Activated CD4-positive, alpha-beta T cell treated with anti-CD3 and anti-CD28 coated beads, Interleukin-2, amount 50 U/mL, for 4 hours (primary cell): Measurements from ENCODE around the gene EIF4H.
"Not testable (repeated sequence)": the region's sequence is repeated elsewhere in the genome, so short reads cannot be mapped to it uniquely, and the experiment has no call there.

Experiments
- DNase-seq, 2 experiments: peaks; one replicate each; pipeline ENCODE4 v3.0.0-alpha.2; 2020

The EIF4H gene

GRCh38 chr7:74176555-74176954 lies 2.4 kb downstream of the EIF4H start:
- DNase-seq = no peak

- DNase-seq = no peak
Observed at GRCh38 chr7:74178632-74179031, 4.5 kb downstream of the EIF4H start.

DNA sequence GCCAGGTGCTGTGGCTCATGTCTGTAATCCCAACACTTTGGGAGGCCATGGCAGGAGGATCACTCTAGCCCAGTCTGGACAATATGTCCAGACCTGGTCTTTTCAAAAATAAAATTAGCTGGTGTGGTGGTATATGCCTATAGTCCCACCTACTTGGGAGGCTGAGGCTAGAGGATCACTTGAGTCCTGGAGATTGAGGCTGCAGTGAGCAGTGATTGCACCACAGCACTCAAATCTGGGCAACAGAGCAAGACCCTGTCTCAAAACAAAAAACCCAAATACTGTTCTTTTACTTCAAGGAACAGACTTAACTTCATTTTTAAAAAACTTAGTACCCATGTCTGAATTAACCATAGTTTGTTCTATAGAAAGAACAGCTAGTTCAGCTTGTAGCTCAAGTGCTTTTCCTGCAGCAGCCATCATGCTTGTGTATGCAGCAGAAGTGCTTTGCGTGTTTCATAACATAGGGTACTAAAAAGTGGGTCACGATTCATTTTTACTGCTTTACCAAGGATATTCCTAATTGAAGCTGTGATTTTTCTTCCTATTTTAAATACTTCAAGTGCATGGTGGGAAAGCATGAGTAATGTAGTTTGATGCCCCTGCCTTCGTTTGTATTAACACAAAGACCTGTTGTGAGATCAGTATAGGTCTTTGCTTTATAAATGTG lies 5.9 kb downstream of the EIF4H start:
- DNase-seq = no peak

DNA sequence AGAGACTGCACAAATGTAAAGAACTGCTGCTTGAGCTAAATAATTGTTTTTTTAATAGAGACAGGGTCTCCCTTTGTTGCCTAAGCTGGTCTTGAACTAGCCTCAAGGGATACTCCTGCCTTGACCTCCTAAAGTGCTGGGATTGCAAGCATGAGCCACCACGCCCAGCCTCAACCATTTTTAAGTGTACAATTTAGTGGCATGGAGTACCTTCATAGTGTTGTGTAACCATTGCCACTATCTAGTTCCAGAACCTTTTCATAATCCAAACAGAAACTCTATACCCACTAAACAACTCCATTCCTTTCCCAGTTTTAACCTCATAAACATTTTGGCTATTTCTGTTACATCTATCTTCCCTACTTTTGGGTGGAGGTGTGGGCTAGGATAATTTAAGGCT lies 6.7 kb downstream of the EIF4H start:
- DNase-seq = no peak

GRCh38 chr7:74181821-74182220 lies 7.7 kb downstream of the EIF4H start:
- DNase-seq = no peak

GRCh38 chr7:74182453-74183090 lies 8.4 kb downstream of the EIF4H start:
- DNase-seq = no peak

GRCh38 chr7:74183142-74183541 lies 9.0 kb downstream of the EIF4H start:
- DNase-seq = no peak

GRCh38 chr7:74183653-74184450 lies 9.7 kb downstream of the EIF4H start:
- DNase-seq = no peak

DNA sequence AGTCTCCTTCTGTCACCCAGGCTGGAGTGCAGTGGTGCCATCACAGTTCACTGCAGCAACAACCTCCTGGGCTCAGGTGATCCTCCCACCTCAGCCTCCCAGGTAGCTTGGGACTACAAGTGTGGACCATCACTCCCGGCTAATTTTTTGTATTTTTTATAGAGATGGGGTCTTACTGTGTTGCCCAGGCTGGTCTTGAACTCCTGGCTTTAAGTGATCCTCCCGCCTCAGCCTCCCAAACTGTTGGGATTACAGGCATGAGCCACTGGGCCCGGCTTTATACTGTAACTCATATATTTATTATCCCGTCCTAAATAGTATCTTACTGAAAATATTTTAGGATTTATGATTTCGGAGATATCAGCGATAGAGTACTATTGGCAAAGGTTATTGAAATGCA lies 10.9 kb downstream of the EIF4H start:
- DNase-seq = no peak

- no peak for DNase-seq
Observed at GRCh38 chr7:74185636-74186035, 11.5 kb downstream of the EIF4H start.

DNA sequence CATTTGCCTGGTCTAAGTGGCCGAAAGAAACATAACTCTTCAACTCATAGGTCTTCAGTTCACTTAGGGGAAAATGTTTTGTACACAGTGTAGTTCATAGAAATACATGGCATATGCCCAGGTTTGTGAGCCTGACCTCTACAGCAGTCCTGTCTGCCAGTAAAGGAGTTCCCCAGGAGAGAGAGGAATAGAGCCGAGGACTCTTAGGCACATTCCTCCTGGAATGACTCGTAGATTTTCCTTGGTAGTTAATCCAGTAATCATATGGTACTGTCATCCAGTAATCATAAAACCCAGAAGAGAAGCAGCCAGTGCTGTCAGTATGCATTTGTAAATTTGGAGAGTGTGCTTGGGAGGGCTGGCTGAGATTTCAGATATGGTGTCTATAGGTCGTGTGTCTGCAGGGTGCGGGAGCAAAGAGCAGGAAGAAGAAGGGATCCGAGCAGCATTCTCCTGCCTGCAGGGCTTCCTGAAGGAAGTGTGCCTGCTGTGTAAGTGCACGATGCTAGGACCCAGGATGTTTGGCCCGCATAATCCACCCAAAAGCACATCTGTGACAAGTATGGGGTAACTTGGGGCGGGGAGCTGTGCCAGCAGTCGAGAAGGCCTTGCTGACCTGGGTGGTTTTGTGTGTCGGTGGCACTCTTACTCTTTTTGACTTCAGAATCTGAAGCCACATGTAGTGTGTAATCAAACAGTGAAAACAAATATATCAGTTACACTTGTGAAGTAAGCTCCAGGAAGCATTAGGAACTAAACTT lies 13.9 kb downstream of the EIF4H start:
- DNase-seq = no peak

- DNase-seq = no peak
Observed at GRCh38 chr7:74190259-74190658, 16.1 kb downstream of the EIF4H start.

GRCh38 chr7:74191231-74191630 lies 17.1 kb downstream of the EIF4H start:
- no peak for DNase-seq

DNA sequence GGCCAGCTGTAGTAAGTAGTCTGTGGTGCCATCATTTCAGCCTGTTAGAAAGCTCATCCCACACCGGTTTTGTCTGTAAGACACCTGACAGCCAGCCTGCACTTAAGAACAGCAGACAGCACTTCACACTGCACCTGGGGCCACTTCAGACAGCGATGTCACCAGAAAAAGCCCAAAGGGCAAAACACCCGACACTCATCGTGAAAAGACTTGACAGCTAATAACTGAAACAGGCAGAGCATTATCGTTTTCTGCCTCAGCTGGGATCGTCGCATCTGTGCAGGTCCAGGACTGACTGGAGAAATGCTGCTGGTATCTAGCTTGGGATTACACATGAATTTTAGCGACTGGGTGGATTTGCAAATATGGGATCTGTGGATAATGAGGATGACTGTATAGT lies 18.9 kb downstream of the EIF4H start:
- DNase-seq = no peak

DNA sequence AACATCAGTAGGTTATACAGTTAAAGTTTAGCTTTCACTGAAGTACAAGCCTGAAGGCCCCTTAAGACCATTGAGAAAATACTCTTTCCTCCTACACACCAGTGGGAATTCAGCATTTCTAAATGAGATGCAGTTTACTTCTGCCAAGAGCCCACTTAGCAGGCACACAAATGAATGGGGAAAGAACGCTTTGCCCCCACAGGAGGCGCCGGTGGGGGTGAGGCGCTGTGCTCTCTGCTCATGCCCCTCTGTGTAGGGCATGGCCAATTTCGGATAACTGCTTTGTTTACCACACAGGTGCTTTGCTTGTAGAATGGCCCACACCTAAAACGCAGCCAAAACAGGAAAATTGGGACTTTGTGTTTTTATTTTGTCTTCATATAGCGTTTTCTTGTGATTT lies 19.8 kb downstream of the EIF4H start:
- no peak for DNase-seq

GRCh38 chr7:74194686-74195085 lies 20.5 kb downstream of the EIF4H start:
- no peak for DNase-seq

DNA sequence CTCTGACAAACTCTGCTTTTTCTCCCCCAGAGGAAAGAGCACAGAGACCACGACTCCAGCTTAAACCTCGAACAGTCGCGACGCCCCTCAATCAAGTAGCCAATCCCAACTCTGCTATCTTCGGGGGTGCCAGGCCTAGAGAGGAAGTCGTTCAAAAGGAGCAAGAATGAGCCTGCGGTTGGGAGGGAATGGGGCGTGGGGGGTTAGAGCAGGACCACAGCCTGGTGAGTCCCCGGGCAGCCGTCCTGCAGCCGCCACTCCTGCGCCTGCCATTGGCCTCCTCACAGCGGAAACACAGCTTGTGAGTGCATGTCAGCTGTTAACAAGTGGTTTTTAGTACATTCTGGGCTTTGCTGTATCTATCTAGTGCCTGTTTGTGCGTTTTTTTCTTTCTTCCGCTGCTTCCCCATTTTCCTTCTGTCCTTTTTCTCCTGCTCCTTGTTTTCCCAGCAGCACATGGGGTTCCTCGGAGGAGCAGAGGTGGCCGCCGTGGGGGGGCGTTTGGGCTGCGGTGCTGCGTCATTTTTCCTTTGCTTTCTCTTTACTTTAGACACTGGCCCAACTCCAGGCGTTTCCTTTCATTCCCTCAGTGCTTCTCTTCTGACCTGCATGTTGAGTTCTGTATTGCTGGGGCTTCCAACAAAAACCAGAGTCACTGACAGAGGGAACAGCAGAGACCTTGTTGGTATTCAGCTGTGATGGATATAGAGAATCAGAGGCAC lies 21.1 kb downstream of the EIF4H start:
- DNase-seq = not testable (repeated sequence)

- not testable (repeated sequence) for DNase-seq
Observed at GRCh38 chr7:74195968-74196654, 22.0 kb downstream of the EIF4H start.

GRCh38 chr7:74197449-74198124 lies 23.4 kb downstream of the EIF4H start:
- no peak for DNase-seq

DNA sequence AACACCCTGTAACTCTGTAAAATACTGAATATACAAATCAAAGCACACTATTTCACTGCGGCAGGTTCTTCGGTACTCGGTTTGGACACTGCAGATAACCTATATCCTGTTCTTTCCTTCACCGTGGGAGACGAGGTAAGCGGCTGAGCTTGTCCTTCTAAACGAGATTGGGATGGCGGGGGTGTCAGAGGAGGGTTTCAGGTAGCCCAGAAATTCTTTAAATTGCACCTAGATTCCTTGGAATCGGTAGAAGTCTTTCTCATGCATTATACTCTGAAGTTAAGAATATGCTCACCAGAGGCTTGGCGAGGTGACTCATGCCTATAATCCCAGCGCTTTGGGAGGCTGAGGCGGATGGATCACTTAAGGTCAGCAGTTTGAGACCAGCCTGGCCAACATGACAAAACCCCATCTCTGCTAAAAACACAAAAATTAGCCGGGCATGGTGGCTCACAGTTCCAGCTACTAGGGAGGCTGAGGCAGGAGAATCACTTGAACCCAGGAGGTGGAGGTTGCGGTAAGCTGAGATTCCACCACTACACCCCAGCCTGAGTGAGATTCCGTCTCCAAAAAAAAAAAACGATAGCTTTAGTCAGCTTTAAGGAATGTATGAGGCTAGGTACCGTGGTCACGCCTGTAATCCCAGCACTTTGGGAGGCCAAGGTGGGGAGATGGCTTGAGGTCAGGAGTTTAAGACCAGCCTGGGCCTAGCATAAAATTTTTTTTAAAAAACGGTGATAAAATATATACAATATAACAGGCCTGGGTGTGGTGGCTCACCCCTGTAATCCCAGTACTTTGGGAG lies 25.6 kb downstream of the EIF4H start:
- DNase-seq = no peak
